SK-N-MC (cell line): ENCODE data around the gene CYP2D6.

Experiments
- EZH2 ChIP-seq: fragments of 200-600 bp; sonication (generic); IDR thresholded peaks from one replicate; pipeline ENCODE4 v1.6.1; 2017; ENCODE audit warnings: antibody characterized with exemption
- FOXP2 ChIP-seq: optimal IDR thresholded peaks from 2 replicates; pipeline ENCODE3; 2011; ENCODE audit warnings: mild to moderate bottlenecking, moderate library complexity; ENCODE audit not compliant: insufficient read depth; ENCODE audit errors: extremely low read length, control extremely low read depth
- POLR2AphosphoS5 ChIP-seq: IDR thresholded peaks from 2 replicates; pipeline ENCODE4 v1.6.1; 2012; ENCODE audit warnings: mild to moderate bottlenecking, low read depth, low read length, borderline replicate concordance

DNA sequence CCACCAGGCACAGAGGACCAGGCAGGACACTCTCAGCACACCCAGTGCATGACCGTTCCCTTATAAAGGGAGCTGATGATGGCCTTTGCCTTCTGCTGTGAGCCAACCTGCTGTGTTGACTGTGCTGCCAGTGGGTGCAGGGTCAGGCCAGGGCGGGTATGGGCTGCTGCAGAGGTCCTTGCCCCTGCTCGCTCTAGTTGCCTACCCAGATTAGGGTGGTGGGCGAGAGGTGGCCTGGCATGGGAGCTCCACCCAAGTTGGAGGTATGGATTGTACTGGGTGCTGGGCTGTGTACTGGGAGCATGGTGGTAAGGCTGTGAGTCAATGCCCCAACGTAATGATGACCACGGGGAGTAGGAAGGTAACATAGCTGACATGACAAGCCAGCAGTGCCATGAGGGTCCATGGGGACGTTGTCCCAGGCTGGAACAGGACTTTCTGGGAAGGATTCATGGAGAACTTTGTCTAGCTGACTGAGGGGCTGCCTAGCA is 24.5 kb upstream of the CYP2D6 start:
- TF ChIP-seq EZH2 (no peak), POLR2AphosphoS5 (no peak), FOXP2 (no peak)
